OCI-M1 (cell line): Measurements from ENCODE around the gene CLMN.
"Not testable (repeated sequence)": the region's sequence is repeated elsewhere in the genome, so short reads cannot be mapped to it uniquely, and the experiment has no call there.

Experiments
- DNase-seq: peaks from one replicate; lab custom pipeline; 2025; lab: John Stamatoyannopoulos, UW

CLMN gene

GRCh38 chr14:95217391-95217900 lies 102.3 kb downstream of the CLMN start:
- no peak for DNase-seq

- no peak for DNase-seq
Observed at GRCh38 chr14:95216008-95216407, 103.7 kb downstream of the CLMN start.

- no peak for DNase-seq
Observed at GRCh38 chr14:95215094-95215725, 104.5 kb downstream of the CLMN start.

GRCh38 chr14:95213774-95214173 lies 105.9 kb downstream of the CLMN start:
- DNase-seq: no peak

GRCh38 chr14:95211721-95212504 lies 107.8 kb downstream of the CLMN start:
- no peak for DNase-seq

GRCh38 chr14:95210699-95211098 lies 109.0 kb downstream of the CLMN start:
- DNase-seq: no peak

GRCh38 chr14:95208598-95208997 lies 111.1 kb downstream of the CLMN start:
- DNase-seq: no peak

- DNase-seq: no peak
Observed at GRCh38 chr14:95207475-95208233, 112.1 kb downstream of the CLMN start.

GRCh38 chr14:95206534-95206933 lies 113.2 kb downstream of the CLMN start:
- no peak for DNase-seq

GRCh38 chr14:95204705-95205104 lies 115.0 kb downstream of the CLMN start:
- no peak for DNase-seq

GRCh38 chr14:95201745-95202144 lies 118.0 kb downstream of the CLMN start:
- not testable (repeated sequence) for DNase-seq

GRCh38 chr14:95200404-95200803 lies 119.3 kb downstream of the CLMN start:
- peak; percentile 50 for DNase-seq

- DNase-seq: no peak
Observed at GRCh38 chr14:95199298-95199983, 120.3 kb downstream of the CLMN start.

- no peak for DNase-seq
Observed at GRCh38 chr14:95198320-95198719, 121.4 kb downstream of the CLMN start.

- no peak for DNase-seq
Observed at GRCh38 chr14:95197551-95197950, 122.2 kb downstream of the CLMN start.

- DNase-seq: no peak
Observed at GRCh38 chr14:95196826-95197545, 122.7 kb downstream of the CLMN start.

GRCh38 chr14:95196268-95196667 lies 123.4 kb downstream of the CLMN start:
- peak; percentile 69 for DNase-seq

GRCh38 chr14:95195031-95195430 lies 124.7 kb downstream of the CLMN start:
- DNase-seq: no peak

- no peak for DNase-seq
Observed at GRCh38 chr14:95193081-95193480, 126.6 kb downstream of the CLMN start.

GRCh38 chr14:95192311-95192710 lies 127.4 kb downstream of the CLMN start:
- DNase-seq: peak; percentile 60

GRCh38 chr14:95191445-95192199 lies 128.1 kb downstream of the CLMN start:
- DNase-seq: no peak
